IMR-90 (cell line): ENCODE data around the gene SLC27A4.

ENCODE experiments used
- BHLHE40 ChIP-seq: fragments of 150-350 bp; IDR thresholded peaks from 2 replicates; pipeline ENCODE4 v1.6.1; 2016; ENCODE audit warnings: mild to moderate bottlenecking, low read depth, low read length
- CEBPB ChIP-seq: IDR thresholded peaks from 2 replicates; pipeline ENCODE4 v1.6.1; 2012; ENCODE audit warnings: low read depth, low read length, improper control_type of control experiment
- CHD1 ChIP-seq: IDR thresholded peaks from 2 replicates; pipeline ENCODE4 v1.6.1; 2012; ENCODE audit warnings: low read depth, low read length, improper control_type of control experiment
- CTCF ChIP-seq: conservative IDR thresholded peaks from 2 replicates; pipeline ENCODE4 v1.5.1; 2012; ENCODE audit warnings: mild to moderate bottlenecking, low read depth, low read length, improper control_type of control experiment
- ELK1 ChIP-seq: fragments of 150-350 bp; IDR thresholded peaks from 2 replicates; pipeline ENCODE4 v1.6.1; 2016; ENCODE audit warnings: low read depth, mild to moderate bottlenecking, low read length, moderate library complexity, borderline replicate concordance
- FOS ChIP-seq: fragments of 150-350 bp; IDR thresholded peaks from 2 replicates; pipeline ENCODE4 v1.6.1; 2016; ENCODE audit warnings: low read depth, low read length
- MAZ ChIP-seq: IDR thresholded peaks from 2 replicates; pipeline ENCODE4 v1.6.1; 2012; ENCODE audit warnings: low read depth, mild to moderate bottlenecking, low read length, improper control_type of control experiment, moderate library complexity, borderline replicate concordance
- MXI1 ChIP-seq: IDR thresholded peaks from 2 replicates; pipeline ENCODE4 v1.6.1; 2012; ENCODE audit warnings: low read depth, mild to moderate bottlenecking, low read length, moderate library complexity, borderline replicate concordance
- POLR2A ChIP-seq: IDR thresholded peaks from 2 replicates; pipeline ENCODE4 v1.6.1; 2012; ENCODE audit warnings: mild to moderate bottlenecking, low read depth, low read length
- RAD21 ChIP-seq: IDR thresholded peaks from 2 replicates; pipeline ENCODE4 v1.6.1; 2012; ENCODE audit warnings: low read length, improper control_type of control experiment
- RCOR1 ChIP-seq: IDR thresholded peaks from 2 replicates; pipeline ENCODE4 v1.6.1; 2012; ENCODE audit warnings: mild to moderate bottlenecking, low read length, improper control_type of control experiment; ENCODE audit not compliant: insufficient replicate concordance
- RFX5 ChIP-seq: IDR thresholded peaks from 2 replicates; pipeline ENCODE4 v1.8.0; 2012; ENCODE audit warnings: low read depth, mild to moderate bottlenecking, low read length, moderate library complexity
- SMC3 ChIP-seq: fragments of 150-350 bp; IDR thresholded peaks from 2 replicates; pipeline ENCODE4 v1.6.1; 2016; ENCODE audit warnings: low read depth, mild to moderate bottlenecking, antibody characterized with exemption, low read length, moderate library complexity
- USF2 ChIP-seq: fragments of 150-350 bp; IDR thresholded peaks from 2 replicates; pipeline ENCODE4 v1.6.1; 2017; ENCODE audit warnings: mild to moderate bottlenecking, antibody characterized with exemption, low read length, low read depth

GRCh38 chr9:128349772-128350171 is 9.4 kb downstream of the SLC27A4 start:
- TF ChIP-seq CTCF (no peak), USF2 (no peak), RFX5 (no peak), FOS (no peak), POLR2A (no peak), SMC3 (no peak), CEBPB (no peak), RAD21 (no peak), MXI1 (no peak), MAZ (no peak), ELK1 (no peak), BHLHE40 (no peak), RCOR1 (no peak), CHD1 (no peak)
